Nephron progenitor cell (in vitro differentiated cells): ENCODE results near the gene LAMC2.
"Not testable (repeated sequence)": the region's sequence is repeated elsewhere in the genome, so short reads cannot be mapped to it uniquely, and the experiment has no call there.

Experiments
- DNase-seq: peaks from one replicate; pipeline ENCODE4 v3.0.0; 2021
- H3K27ac Mint-ChIP-seq: 2 replicates; pipeline ENCODE4 v1.8.0; 2021; ENCODE audit warnings: mild to moderate bottlenecking, moderate library complexity, mixed read lengths
- H3K27me3 Mint-ChIP-seq: 2 replicates; pipeline ENCODE4 v1.8.0; 2021; ENCODE audit warnings: mild to moderate bottlenecking, low read depth, mixed read lengths; ENCODE audit not compliant: poor library complexity
- H3K36me3 Mint-ChIP-seq: 2 replicates; pipeline ENCODE4 v1.8.0; 2021; ENCODE audit warnings: low read depth, mixed read lengths
- H3K4me1 Mint-ChIP-seq: 2 replicates; pipeline ENCODE4 v1.8.0; 2021; ENCODE audit warnings: mixed read lengths
- H3K4me3 Mint-ChIP-seq: 2 replicates; pipeline ENCODE4 v1.8.0; 2021; ENCODE audit warnings: mild to moderate bottlenecking, moderate library complexity, mixed read lengths
- H3K9me3 Mint-ChIP-seq: 2 replicates; pipeline ENCODE4 v1.8.0; 2021; ENCODE audit warnings: mild to moderate bottlenecking, moderate library complexity, mixed read lengths
- TF ChIP-seq, protein P1 (sequence below): fragments of 200-600 bp; sonication (generic); IDR thresholded peaks from 2 replicates; pipeline ENCODE4 v1.5.0; 2021; ENCODE audit warnings: antibody characterized with exemption

LAMC2 gene

DNA sequence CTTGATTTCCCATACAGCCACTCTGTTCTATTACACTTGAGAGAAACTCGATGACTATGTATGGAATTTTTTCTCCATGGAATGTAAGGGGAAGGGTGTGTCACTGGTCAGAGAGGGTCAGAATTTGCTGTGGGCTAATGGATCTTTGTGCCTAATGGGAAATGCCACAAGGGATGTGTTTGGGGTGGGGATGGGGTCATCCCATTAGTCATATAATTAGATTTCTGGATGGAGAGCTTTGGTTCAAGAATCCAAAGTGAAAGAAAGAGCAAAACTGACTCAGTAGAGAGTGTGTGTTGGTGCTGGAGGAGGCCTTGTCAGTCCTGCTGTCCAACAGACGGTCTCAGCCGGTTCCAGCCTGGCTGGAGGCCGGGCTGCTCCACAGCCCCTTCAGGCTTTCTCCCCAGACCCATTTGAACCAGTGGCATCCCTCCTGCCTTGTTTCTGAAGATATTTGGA is 86.4 kb downstream of the LAMC2 start:
- H3K4me1 Mint-ChIP-seq = peaks cover 73% of the 10 kb centered on the region
- H3K27me3 Mint-ChIP-seq = no peaks in the 10 kb centered on the region
- H3K9me3 Mint-ChIP-seq = no peaks in the 10 kb centered on the region
- no peak overlapping the region for H3K27ac Mint-ChIP-seq
- TF ChIP-seq, protein P1, sequence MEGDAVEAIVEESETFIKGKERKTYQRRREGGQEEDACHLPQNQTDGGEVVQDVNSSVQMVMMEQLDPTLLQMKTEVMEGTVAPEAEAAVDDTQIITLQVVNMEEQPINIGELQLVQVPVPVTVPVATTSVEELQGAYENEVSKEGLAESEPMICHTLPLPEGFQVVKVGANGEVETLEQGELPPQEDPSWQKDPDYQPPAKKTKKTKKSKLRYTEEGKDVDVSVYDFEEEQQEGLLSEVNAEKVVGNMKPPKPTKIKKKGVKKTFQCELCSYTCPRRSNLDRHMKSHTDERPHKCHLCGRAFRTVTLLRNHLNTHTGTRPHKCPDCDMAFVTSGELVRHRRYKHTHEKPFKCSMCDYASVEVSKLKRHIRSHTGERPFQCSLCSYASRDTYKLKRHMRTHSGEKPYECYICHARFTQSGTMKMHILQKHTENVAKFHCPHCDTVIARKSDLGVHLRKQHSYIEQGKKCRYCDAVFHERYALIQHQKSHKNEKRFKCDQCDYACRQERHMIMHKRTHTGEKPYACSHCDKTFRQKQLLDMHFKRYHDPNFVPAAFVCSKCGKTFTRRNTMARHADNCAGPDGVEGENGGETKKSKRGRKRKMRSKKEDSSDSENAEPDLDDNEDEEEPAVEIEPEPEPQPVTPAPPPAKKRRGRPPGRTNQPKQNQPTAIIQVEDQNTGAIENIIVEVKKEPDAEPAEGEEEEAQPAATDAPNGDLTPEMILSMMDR = no peak
- peaks cover 5% of the 10 kb centered on the region for H3K36me3 Mint-ChIP-seq
- H3K4me3 Mint-ChIP-seq = no peak overlapping the region
- DNase-seq = no peak

DNA sequence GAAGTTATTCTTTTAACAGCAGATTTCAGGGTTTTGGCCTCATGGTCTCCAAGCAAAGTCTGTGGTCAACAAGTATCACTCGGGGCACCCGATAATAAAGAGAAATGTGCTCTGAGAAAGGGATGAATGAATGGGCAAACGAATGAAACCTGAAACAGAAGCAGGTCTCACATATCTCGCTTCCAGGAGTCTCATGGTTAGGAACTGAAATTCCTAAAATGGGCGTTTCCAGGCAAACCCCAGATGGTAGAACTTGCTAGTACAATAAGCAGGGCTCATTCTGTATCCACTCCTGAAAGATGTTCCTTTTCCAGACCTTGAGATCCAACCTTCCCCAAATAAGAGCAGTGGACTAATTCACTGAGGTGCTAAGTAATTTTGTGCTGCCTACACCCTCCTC is 87.2 kb downstream of the LAMC2 start:
- Mint-ChIP-seq H3K4me3 (no peak overlapping the region), H3K9me3 (no peaks in the 10 kb centered on the region), H3K27ac (peak overlapping the region; percentile 23), H3K36me3 (peaks cover 2% of the 10 kb centered on the region), H3K27me3 (no peaks in the 10 kb centered on the region), H3K4me1 (peaks cover 73% of the 10 kb centered on the region)
- TF ChIP-seq, protein P1 = no peak
- no peak for DNase-seq

DNA sequence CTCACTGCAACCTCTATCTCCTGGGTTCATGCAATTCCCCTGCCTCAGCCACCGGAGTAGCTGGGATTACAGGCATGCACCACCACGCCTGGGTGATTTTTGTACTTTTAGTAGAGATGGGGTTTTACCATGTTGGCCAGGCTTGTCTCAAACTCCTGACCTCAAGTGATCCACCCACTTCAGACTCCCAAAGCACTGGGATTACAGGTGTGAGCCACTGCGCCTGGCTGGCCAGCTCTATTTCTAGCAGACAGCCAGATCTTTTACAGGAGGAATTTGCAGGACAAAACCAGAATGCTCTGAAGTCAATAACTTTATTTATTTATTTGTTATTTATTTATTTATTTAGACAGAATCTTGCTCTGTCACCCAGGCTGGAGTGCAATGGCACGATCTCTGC is 87.9 kb downstream of the LAMC2 start:
- H3K9me3 Mint-ChIP-seq, H3K27ac Mint-ChIP-seq, H3K4me3 Mint-ChIP-seq, H3K27me3 Mint-ChIP-seq, H3K36me3 Mint-ChIP-seq, DNase-seq: not testable (repeated sequence)
- peaks cover 78% of the 10 kb centered on the region for H3K4me1 Mint-ChIP-seq

- TF ChIP-seq, protein P1 = no peak
- Mint-ChIP-seq H3K9me3 (no peaks in the 10 kb centered on the region), H3K27ac (no peak overlapping the region), H3K4me1 (peaks cover 87% of the 10 kb centered on the region), H3K36me3 (no peaks in the 10 kb centered on the region), H3K4me3 (no peak overlapping the region), H3K27me3 (no peaks in the 10 kb centered on the region)
- no peak for DNase-seq
Measured at GRCh38 chr1:183274836-183275235, 88.8 kb downstream of the LAMC2 start.

- Mint-ChIP-seq H3K4me1 (peaks cover 85% of the 10 kb centered on the region), H3K27ac (no peak overlapping the region), H3K27me3 (no peaks in the 10 kb centered on the region), H3K36me3 (no peaks in the 10 kb centered on the region), H3K9me3 (no peaks in the 10 kb centered on the region), H3K4me3 (no peak overlapping the region)
- DNase-seq = no peak
- TF ChIP-seq, protein P1 = no peak
Measured at GRCh38 chr1:183275322-183275721, 89.3 kb downstream of the LAMC2 start.

DNA sequence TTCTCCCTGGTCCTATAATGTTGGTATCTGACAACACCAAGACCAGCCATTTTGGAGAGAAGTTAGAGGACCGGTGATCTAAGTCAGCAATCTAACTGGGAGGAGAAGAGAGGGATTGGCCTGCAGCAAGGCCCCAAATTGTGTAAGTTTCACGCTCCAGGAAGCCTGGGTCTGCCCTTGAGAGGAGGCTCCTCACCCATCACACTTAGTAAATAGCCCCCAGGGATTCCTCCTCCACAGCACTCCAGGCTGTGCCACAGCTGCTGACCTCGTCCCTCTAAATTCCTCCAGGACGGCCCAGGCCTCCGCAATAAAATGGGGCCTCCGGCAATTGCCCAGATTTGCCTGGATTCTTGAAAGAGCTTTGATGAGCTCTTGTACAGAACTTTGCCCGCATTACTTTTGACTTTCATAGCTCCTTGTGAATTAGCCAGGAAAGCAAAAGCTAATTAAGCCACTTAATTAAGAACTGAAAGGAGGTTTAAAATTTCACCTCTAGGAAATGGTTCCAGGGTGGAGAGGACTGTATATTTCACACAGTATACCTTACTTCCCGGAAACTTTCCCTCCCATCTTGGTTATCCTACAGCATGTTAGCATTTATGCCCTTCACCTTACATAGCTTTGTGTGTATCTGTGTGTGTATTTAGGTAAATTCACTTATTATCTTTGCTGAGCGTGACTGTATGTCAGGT is 90.5 kb downstream of the LAMC2 start:
- Mint-ChIP-seq H3K4me1 (peaks cover 82% of the 10 kb centered on the region), H3K4me3 (peak overlapping the region; percentile 49), H3K27me3 (peaks cover 4% of the 10 kb centered on the region), H3K36me3 (no peaks in the 10 kb centered on the region), H3K27ac (peak overlapping the region; percentile 96), H3K9me3 (no peaks in the 10 kb centered on the region)
- TF ChIP-seq, protein P1 = no peak
- DNase-seq = peak; percentile 67
